ENCODE results near the gene CHD5. TPM values are rescaled to one million over a fixed set of nuclear protein-coding genes. Genes with fewer than 3 reads are reported as not detected.

The CHD5 gene
- total and polyA plus RNA-seq, 5 donors = 0.23 to 0.53 (median 0.29) TPM

DNA sequence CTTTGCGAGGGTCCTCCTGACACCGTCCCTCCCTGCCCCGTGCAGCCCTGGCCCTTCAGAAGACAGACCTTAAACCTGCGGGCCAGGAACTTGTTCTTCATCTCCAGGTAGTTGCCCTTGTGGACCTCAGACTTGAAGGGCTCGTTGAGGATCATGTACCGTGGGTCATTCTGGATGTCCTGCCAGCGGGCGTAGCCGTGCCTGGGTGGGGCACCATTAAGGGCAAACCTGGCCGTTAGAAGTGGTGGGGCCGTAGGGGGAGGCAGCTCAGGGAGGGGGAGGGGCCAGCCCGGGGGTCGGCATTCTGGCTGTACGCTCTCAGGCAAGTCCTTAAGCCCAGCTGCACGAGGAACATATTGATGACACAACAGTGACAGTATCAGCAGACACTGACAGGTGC is 69.8 kb downstream of the CHD5 start:
- Histone ChIP-seq H3K27me3 (ENCODE audit: control insufficient read depth, insufficient read depth) (no peaks in the 10 kb centered on the region), H3K9me3 (ENCODE audit: control insufficient read depth, low read length) (no peaks in the 10 kb centered on the region), H3K27ac (ENCODE audit: low read length) (no peak overlapping the region), H3K4me3 (ENCODE audit: low read length) (no peak overlapping the region), H3K4me1 (ENCODE audit: control insufficient read depth, insufficient read depth, low read length) (no peaks in the 10 kb centered on the region)
- intact Hi-C loops (cut with DNase I) = no loop called here
- peak in 1 of 3 donors; percentile 34 for DNase-seq
- no peak for ATAC-seq
- 82% methylated on average over 15 of the region's 15 CpGs for WGBS

DNA sequence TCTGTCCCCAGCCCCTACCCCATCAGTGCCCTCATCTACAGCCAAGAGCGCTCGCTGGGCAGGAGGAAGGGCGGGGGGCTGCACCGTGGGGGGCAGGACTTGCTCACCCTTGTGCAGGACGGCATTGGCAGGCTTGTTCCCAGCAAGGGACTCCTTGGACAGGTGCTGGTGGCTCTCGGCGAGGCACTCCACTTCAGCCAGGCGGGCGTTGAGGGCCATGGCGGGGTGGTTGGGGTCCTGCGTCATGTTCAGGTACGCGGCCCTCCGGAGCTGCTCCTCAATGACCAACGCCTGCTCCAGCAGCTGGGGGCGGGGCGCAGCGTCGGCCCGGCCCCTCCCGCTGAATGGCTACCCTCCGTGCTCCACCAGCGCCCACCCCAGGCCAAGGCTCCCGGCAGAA is 70.4 kb downstream of the CHD5 start:
- H3K27ac ChIP-seq (ENCODE audit: low read length) = no peak overlapping the region
- ATAC-seq = no peak
- intact Hi-C loops (cut with DNase I) = no loop called here

DNA sequence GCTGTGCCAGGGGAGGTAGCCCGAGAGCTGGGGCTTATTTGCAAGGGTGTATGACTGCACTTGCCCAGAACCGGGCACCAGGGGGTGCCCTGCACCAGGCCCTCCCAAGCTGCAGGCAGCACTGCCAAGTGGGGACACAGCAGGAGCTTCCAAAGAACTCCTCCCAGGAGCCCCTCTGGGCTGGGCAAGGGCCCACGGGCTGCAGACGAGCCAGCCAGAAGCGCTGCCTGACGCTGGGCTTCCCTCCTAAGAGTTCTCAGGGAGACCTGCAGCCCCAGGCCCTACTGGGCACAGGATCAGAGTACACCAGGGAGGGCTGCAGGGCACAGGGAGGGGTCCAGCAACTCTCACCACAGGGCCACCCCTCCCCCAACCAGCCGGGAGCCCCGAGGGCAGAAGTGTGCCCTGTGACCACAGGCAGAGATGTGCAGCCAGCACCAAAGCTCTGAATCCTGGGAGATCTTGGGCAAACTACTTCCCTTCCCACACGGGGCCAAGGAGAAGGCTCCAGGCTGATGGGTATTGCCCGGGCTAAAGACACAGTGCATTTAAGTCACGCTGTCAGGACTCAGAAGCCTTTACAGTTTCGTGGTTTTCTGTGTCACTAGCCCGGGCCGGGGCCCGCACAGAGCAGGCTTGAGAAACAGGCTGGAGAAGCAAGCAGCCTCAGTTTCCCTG is 71.0 kb downstream of the CHD5 start:
- intact Hi-C loops (cut with DNase I) = no loop called here
- H3K27me3 ChIP-seq (ENCODE audit: control insufficient read depth, insufficient read depth) = no peaks in the 10 kb centered on the region
- H3K27ac ChIP-seq (ENCODE audit: low read length) = no peak overlapping the region
- WGBS = 46% methylated on average over 15 of the region's 15 CpGs
- no peaks in the 10 kb centered on the region for H3K4me1 ChIP-seq (ENCODE audit: control insufficient read depth, insufficient read depth, low read length)
- DNase-seq = peak in 1 of 3 donors; percentile 48
- H3K4me3 ChIP-seq (ENCODE audit: low read length) = no peak overlapping the region
- no peaks in the 10 kb centered on the region for H3K9me3 ChIP-seq (ENCODE audit: control insufficient read depth, low read length)
- ATAC-seq = peak in 1 of 2 donors; percentile 34

More for the DNA sequence above, 70.4 kb downstream of the CHD5 start:
- H3K4me1 ChIP-seq (ENCODE audit: control insufficient read depth, insufficient read depth, low read length) = no peaks in the 10 kb centered on the region
- H3K9me3 ChIP-seq (ENCODE audit: control insufficient read depth, low read length) = no peaks in the 10 kb centered on the region
- H3K4me3 ChIP-seq (ENCODE audit: low read length) = no peak overlapping the region
- no peaks in the 10 kb centered on the region for H3K27me3 ChIP-seq (ENCODE audit: control insufficient read depth, insufficient read depth)
- 72% methylated on average over 24 of the region's 24 CpGs for WGBS
- peak in 1 of 3 donors; percentile 53 for DNase-seq

DNA sequence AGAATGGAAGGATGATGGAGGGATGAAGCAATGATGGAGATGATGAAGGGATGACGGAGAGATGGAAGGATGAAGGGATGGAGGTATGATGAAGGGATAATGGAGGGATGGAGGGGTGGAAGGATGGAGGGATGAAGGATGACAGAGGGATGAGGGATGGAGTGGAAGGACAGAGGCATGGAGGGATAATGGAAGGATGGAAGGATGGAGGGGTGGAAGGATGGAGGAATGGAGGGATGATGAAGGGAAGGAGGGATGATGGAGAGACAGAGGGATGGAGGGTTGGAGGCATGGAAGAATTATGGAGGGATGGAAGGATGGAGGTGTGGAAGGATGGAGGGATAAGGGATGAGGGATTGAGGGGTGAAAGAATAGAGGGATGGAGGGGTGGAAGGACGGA is 71.6 kb downstream of the CHD5 start:
- DNase-seq (no peak), ATAC-seq (no peak)
- 67% methylated on average over 2 of the region's 2 CpGs for WGBS
- H3K27ac ChIP-seq (ENCODE audit: low read length) = no peak overlapping the region
- H3K4me1 ChIP-seq (ENCODE audit: control insufficient read depth, insufficient read depth, low read length) = no peaks in the 10 kb centered on the region
- intact Hi-C loops (cut with DNase I) = no loop called here
- H3K27me3 ChIP-seq (ENCODE audit: control insufficient read depth, insufficient read depth) = no peaks in the 10 kb centered on the region
- H3K4me3 ChIP-seq (ENCODE audit: low read length) = no peak overlapping the region
- no peaks in the 10 kb centered on the region for H3K9me3 ChIP-seq (ENCODE audit: control insufficient read depth, low read length)

DNA sequence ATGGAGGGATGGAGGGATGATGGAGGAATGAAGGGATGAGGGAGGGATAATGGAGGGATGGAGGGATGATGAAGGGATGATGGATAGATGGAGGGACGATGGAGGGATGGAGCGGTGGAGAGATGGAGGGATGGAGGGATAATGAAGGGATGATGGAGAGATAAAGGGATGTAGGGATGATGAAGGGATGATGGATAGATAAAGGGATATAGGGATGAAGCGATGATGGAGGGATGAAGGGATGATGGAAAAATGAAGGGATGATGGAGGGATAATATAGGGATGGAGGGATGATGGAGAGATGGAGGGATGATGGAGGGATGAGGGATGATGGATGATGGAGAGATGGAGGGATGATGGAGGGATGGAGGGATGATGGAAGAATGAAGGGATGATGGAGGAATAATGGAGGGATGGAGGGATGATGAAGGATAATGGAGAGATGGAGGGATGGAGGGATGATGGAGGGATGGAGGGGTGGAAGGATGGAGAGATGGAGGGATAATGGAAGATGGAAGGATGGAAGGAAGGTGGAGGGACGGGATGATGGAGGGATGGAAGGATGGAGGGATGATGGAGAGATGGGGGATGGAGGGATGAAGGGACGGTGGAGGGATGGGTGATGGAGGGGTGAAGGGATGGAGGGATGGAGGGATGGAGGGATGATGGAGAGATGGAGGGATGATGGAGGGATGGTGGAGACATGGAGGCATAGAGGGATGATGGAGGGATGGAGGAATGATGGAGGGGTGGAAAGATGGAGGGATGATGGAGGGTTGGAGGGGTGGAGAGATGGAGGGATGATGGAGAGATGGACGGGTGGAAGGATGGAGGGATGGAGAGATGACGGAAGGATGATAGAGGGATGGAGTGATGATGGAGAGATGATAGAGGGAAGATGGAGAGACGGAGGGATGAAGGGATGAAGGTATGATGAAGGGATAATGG is 72.4 kb downstream of the CHD5 start:
- 92% methylated on average over 8 of the region's 8 CpGs for WGBS
- DNase-seq = no peak
- intact Hi-C loops (cut with DNase I) = no loop called here
- Histone ChIP-seq H3K9me3 (ENCODE audit: control insufficient read depth, low read length) (no peaks in the 10 kb centered on the region), H3K4me1 (ENCODE audit: control insufficient read depth, insufficient read depth, low read length) (no peaks in the 10 kb centered on the region), H3K27ac (ENCODE audit: low read length) (no peak overlapping the region), H3K4me3 (ENCODE audit: low read length) (no peak overlapping the region), H3K27me3 (ENCODE audit: control insufficient read depth, insufficient read depth) (no peaks in the 10 kb centered on the region)
- ATAC-seq = no peak

DNA sequence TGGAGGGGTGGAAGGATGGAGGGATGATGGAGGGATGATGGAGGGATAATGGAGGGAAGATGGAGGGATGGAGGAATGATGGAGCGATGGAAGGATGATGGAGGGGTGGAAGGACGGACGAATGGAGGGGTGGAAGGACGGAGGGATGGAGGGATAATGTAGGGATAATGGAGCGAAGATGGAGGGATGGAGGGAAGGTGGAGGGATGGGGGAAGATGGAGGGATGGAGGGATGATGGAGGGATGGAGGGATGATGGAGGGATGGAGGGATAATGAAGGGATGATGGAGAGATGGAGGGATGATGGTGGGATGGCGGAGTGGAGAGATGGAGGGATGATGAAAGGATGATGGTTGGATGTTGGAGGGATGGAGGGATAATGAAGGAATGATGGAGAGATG is 73.1 kb downstream of the CHD5 start:
- no peak overlapping the region for H3K27ac ChIP-seq (ENCODE audit: low read length)
- H3K9me3 ChIP-seq (ENCODE audit: control insufficient read depth, low read length) = no peaks in the 10 kb centered on the region
- H3K27me3 ChIP-seq (ENCODE audit: control insufficient read depth, insufficient read depth) = no peaks in the 10 kb centered on the region
- no peaks in the 10 kb centered on the region for H3K4me1 ChIP-seq (ENCODE audit: control insufficient read depth, insufficient read depth, low read length)
- intact Hi-C loops (cut with DNase I) = no loop called here
- WGBS = 96% methylated on average over 6 of the region's 6 CpGs
- ATAC-seq (no peak), DNase-seq (no peak)
- no peak overlapping the region for H3K4me3 ChIP-seq (ENCODE audit: low read length)

DNA sequence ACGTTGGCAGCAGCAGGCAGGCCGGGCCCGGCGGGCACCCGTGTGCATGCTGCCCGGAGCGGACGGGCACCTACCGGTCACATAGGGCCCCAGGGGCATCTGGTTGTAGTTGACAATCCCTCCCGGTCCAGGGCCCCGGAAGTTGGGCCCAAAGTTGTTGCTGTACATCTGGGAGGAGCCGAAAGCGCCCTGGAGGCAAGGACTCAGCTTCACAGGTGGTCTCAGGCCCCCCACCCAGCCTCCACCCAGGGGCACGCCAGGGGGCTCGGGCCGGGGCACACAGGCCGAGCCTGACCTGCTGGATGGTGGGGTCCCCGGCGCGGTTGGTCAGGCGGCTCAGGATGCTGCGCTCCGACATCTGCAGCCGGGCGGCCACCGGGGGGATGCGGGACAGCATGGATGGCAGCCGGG is 73.8 kb downstream of the CHD5 start:
- ATAC-seq = no peak
- no peak overlapping the region for H3K4me3 ChIP-seq (ENCODE audit: low read length)
- no peaks in the 10 kb centered on the region for H3K4me1 ChIP-seq (ENCODE audit: control insufficient read depth, insufficient read depth, low read length)
- peak in 1 of 3 donors; percentile 39 for DNase-seq
- WGBS = 89% methylated on average over 28 of the region's 28 CpGs
- no peaks in the 10 kb centered on the region for H3K9me3 ChIP-seq (ENCODE audit: control insufficient read depth, low read length)
- intact Hi-C loops (cut with DNase I) = no loop called here
- H3K27ac ChIP-seq (ENCODE audit: low read length) = no peak overlapping the region
- H3K27me3 ChIP-seq (ENCODE audit: control insufficient read depth, insufficient read depth) = no peaks in the 10 kb centered on the region

DNA sequence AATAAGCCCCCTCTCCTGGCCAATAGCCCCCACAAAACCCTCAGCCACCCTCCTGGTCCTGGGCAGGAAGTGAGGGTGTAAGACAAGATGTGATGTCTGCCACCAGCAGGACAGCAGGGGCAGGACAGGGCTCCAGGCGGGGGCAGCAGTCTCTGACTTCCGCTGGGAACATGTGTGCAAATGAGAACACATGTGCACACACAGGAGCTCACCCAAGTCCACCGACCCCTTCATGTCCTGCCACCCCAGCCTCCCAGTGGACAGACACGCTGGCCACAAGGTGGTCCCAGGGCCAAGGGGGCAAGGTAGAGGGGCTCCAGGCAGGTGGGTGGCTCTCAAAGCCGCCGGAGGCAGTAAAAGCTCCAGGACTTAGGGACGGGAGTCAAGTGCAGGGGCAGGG is 74.4 kb downstream of the CHD5 start:
- H3K27me3 ChIP-seq (ENCODE audit: control insufficient read depth, insufficient read depth) = no peaks in the 10 kb centered on the region
- 73% methylated on average over 7 of the region's 7 CpGs for WGBS
- no peaks in the 10 kb centered on the region for H3K4me1 ChIP-seq (ENCODE audit: control insufficient read depth, insufficient read depth, low read length)
- H3K27ac ChIP-seq (ENCODE audit: low read length) = no peak overlapping the region
- no peaks in the 10 kb centered on the region for H3K9me3 ChIP-seq (ENCODE audit: control insufficient read depth, low read length)
- intact Hi-C loops (cut with DNase I) = no loop called here
- ATAC-seq (no peak), DNase-seq (peak in 1 of 3 donors; percentile 33)
- H3K4me3 ChIP-seq (ENCODE audit: low read length) = no peak overlapping the region

DNA sequence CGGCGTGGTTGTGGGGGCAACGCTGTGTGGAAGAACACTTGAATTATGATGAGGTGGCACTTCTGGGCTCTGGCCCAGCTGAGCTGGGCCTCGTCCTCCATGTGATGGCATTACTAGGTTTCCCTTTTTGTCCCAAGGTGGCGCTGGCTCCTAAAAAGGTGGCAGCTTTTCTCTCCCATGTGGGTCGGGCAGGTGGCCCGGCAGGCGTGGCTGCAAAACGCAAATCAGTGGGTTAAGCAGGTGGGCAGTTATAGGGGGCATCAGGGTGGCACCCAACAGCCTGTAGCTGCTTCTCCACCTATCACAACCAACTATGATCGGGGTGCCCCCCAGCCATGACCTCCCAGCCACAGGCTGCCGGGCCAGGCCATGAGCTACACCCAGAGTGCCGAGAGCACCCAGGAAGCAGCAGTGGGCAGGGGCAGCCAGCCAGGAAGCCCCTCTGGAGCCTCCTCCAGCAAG is 74.9 kb downstream of the CHD5 start:
- no peak for ATAC-seq
- no peaks in the 10 kb centered on the region for H3K27me3 ChIP-seq (ENCODE audit: control insufficient read depth, insufficient read depth)
- intact Hi-C loops (cut with DNase I) = no loop called here
- WGBS = 71% methylated on average over 12 of the region's 12 CpGs
- H3K9me3 ChIP-seq (ENCODE audit: control insufficient read depth, low read length) = no peaks in the 10 kb centered on the region
- no peaks in the 10 kb centered on the region for H3K4me1 ChIP-seq (ENCODE audit: control insufficient read depth, insufficient read depth, low read length)
- H3K27ac ChIP-seq (ENCODE audit: low read length) = no peak overlapping the region
- no peak overlapping the region for H3K4me3 ChIP-seq (ENCODE audit: low read length)
- peak in 2 of 3 donors; percentile 18 to 35 for DNase-seq

DNA sequence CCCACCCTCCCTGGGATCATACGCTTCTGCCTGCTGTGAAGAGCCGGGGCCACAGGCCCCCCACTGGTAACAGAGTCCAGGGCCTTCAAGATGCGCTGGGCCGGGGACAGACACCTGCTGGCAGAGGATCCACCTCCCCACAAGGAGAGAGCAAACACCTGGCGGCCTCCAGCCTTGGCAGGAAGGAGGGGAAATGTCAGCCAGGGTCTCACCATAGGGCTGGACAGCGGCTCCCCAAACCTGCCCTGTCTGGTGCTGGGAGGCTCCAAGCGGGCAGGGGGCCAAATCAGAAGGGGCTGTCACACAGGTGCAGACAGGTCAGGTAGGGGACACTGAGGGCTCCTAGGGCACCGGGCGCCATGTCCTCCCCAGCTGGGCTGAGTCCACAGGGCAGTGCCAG is 75.5 kb downstream of the CHD5 start:
- WGBS = 73% methylated on average over 9 of the region's 9 CpGs
- Histone ChIP-seq H3K4me1 (ENCODE audit: control insufficient read depth, insufficient read depth, low read length) (no peaks in the 10 kb centered on the region), H3K27ac (ENCODE audit: low read length) (no peak overlapping the region), H3K9me3 (ENCODE audit: control insufficient read depth, low read length) (no peaks in the 10 kb centered on the region), H3K27me3 (ENCODE audit: control insufficient read depth, insufficient read depth) (no peaks in the 10 kb centered on the region), H3K4me3 (ENCODE audit: low read length) (no peak overlapping the region)
- no peak for ATAC-seq
- peak in 1 of 3 donors; percentile 55 for DNase-seq
- intact Hi-C loops (cut with DNase I) = no loop called here

DNA sequence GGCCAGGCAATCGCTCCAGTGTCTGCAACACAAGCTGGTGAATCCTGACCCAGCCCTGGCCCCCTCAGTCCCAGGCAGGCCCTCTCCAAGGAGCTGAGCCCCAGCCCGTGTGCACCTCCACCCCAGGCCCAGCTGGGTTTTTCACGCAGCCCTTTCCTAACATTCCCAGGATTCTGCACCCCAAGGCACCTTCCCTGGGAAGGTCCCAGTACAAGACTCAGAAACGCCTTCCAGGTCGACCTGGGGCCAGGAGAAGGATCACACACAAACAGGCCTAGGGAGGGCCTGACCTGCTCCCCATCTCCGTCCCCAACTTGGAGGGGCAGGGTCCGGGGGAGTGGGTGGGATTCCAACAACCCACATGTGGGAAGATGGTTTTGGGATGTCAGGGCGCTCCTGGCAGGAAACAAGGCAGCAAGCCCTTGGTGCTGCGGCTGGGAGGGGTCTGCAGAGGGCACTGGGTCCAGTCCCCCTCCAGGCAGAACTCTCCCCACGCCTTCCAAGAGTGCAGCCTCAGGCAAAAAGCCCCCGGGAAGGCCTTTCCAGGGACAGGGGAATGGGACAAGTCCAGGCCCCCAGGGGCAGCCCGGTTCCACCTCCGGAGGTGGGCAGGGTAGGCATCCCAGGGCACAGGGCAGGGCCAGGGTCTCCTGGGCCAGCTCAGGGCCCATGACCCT is 76.1 kb downstream of the CHD5 start:
- Histone ChIP-seq H3K4me3 (ENCODE audit: low read length) (no peak overlapping the region), H3K4me1 (ENCODE audit: control insufficient read depth, insufficient read depth, low read length) (no peaks in the 10 kb centered on the region), H3K9me3 (ENCODE audit: control insufficient read depth, low read length) (no peaks in the 10 kb centered on the region), H3K27ac (ENCODE audit: low read length) (no peak overlapping the region), H3K27me3 (ENCODE audit: control insufficient read depth, insufficient read depth) (no peaks in the 10 kb centered on the region)
- ATAC-seq = no peak
- WGBS = 77% methylated on average over 13 of the region's 13 CpGs
- intact Hi-C loops (cut with DNase I) = no loop called here
- peak in 2 of 3 donors; percentile 26 to 27 for DNase-seq

Measured in right cardiac atrium (tissue), 5 donors.